22Rv1 (cell line): ENCODE results near the gene SH3PXD2A.

Experiments used
- ZFX ChIP-seq: fragments of 450-650 bp; IDR thresholded peaks from 2 replicates; pipeline ENCODE4 v1.6.1; 2017; ENCODE audit warnings: antibody characterized with exemption, borderline replicate concordance
- TF ChIP-seq, protein P1 (sequence below): fragments of 450-650 bp; IDR thresholded peaks from 2 replicates; pipeline ENCODE4 v1.5.1; 2017; ENCODE audit warnings: mild to moderate bottlenecking

DNA sequence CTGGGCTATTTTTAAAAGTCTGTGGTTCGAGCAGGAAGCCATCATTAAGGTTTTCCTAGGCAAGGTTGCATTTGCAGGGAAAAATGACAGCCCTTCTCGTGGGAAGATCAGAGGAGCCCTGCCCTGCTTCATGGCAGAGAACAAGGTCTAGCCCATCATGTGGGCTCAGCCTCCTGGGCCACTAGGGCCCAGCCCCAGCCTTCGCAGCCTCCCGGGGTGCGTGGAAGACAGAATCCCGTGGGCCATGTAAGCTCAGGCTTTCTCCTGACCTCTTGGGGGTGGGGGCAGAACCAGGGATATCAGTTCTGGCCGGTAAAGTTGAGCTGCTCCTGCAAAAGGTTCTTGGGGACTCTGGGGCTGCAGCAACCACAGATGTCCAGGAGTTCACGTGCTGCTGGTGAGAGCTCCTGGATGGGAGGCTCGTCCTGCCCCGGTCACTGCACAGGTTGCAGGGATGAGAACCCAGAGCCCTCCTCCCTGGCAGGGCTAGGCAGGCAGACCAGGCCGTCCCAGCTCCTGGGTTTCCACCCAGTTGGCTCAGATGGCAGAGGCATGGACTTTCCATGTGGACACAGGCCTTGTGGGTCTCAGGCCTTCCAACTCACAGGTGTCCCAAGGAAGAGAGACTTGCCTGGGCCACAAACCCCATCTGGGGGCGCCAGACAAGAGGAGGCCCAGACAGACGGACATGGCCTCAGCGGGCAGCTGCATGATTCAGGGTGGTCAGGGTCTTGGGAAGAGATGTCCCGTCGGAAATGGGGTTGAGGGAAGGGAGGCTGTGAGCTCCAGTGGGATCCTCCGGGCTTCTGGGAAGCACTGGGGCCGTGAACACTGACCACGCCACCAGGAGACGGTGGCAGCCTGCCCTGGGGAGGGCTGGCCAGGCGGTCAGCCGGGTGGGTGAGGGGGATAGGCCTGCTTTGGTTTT, 235.7 kb downstream of the SH3PXD2A start:
- TF ChIP-seq, protein P1, sequence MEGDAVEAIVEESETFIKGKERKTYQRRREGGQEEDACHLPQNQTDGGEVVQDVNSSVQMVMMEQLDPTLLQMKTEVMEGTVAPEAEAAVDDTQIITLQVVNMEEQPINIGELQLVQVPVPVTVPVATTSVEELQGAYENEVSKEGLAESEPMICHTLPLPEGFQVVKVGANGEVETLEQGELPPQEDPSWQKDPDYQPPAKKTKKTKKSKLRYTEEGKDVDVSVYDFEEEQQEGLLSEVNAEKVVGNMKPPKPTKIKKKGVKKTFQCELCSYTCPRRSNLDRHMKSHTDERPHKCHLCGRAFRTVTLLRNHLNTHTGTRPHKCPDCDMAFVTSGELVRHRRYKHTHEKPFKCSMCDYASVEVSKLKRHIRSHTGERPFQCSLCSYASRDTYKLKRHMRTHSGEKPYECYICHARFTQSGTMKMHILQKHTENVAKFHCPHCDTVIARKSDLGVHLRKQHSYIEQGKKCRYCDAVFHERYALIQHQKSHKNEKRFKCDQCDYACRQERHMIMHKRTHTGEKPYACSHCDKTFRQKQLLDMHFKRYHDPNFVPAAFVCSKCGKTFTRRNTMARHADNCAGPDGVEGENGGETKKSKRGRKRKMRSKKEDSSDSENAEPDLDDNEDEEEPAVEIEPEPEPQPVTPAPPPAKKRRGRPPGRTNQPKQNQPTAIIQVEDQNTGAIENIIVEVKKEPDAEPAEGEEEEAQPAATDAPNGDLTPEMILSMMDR, result no peak
- no peak for TF ChIP-seq ZFX
